Stimulated activated CD4-positive, alpha-beta T cell treated with anti-CD3 and anti-CD28 coated beads, Interleukin-12 subunit alpha, Interleukin-12 subunit beta, amount 100 ng/mL, for 4 hours (primary cell): ENCODE results near the gene ABCB8.
"Not testable (repeated sequence)": the region's sequence is repeated elsewhere in the genome, so short reads cannot be mapped to it uniquely, and the experiment has no call there.

Experiments
- DNase-seq: peaks from one replicate; pipeline ENCODE4 v3.0.0-alpha.2; 2020

Gene ABCB8

DNA sequence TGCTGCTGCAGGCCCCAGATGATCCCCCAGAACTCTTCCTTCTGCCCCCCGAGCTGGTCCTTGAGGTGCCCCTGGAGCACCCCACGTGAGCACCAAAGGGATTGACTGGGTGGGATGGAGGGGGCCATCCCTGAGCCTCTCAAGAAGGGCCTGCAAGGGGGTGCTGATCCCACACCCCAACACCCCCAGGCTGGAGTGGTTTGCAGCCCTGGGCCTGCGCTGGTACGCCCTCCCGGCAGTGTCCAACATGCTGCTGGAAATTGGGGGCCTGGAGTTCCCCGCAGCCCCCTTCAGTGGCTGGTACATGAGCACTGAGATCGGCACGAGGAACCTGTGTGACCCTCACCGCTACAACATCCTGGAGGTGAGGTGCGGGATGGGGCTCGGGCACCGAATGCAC is 29.2 kb upstream of the ABCB8 start:
- no peak for DNase-seq

DNA sequence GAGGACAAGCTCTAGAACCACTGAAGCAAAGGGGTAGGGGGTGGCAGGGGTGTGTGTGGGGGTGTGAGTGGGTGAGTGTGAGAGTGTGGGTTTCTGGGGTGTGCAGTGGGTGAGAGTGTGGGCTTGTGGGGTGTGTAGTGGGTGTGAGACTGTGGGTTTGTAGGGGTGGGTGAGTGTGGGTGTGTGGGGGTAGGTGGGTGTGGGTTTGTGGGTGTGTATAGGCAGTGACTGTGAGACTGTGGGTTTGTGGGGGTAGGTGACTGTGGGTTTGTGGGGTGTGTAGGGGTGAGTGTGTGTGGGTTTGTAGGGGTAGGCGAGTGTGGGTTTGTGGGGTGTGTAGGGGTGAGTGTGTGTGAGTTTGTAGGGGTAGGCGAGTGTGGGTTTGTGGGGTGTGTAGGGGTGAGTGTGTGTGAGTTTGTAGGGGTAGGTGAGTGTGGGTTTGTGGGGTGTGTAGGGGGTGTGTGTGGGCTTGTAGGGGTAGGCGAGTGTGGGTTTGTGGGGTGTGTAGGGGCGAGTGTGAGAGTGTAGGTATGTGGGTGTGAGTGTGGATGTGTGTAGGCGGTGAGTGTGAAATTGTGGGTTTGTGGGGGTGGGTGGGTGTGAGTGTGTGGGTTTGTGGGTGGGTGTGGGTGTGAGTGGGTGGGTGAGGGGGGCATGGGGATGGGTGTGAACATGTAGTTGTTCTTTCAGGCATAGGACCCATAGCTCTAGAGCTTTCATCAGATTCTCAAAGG is 28.6 kb upstream of the ABCB8 start:
- DNase-seq, result no peak

DNA sequence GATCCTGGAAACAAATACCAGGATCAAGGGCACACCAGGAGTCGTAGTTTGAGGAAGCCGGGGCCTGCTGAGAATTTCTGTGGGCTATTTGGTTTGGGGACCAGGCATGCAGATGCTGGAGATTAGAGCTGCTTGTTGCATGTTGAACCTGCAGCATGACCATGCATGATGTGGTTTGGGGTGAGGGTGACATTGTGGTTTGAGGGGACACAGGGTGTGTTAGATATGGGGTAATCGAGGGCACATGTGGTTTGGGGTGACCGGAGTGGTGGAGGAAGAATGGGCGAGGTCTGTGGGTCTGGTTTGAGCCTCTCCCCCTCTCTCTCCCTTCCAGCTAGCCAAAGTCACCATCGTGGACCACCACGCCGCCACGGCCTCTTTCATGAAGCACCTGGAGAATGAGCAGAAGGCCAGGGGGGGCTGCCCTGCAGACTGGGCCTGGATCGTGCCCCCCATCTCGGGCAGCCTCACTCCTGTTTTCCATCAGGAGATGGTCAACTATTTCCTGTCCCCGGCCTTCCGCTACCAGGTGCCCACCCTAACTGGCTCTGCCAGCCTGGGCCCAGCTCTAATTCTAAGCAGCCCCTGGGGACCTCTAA is 27.3 kb upstream of the ABCB8 start:
- no peak for DNase-seq

DNA sequence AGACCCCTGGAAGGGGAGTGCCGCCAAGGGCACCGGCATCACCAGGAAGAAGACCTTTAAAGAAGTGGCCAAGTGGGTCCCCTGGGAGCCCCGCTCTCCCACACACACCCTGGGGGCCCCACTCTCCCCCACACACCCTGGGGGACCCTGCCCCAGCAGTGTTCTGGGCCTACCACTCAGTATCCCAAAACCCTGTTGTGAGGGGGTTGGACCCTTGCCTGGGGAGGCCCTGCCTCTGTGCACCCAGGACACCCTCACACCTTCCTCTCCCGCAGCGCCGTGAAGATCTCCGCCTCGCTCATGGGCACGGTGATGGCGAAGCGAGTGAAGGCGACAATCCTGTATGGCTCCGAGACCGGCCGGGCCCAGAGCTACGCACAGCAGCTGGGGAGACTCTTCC is 26.7 kb upstream of the ABCB8 start:
- DNase-seq, result no peak

DNA sequence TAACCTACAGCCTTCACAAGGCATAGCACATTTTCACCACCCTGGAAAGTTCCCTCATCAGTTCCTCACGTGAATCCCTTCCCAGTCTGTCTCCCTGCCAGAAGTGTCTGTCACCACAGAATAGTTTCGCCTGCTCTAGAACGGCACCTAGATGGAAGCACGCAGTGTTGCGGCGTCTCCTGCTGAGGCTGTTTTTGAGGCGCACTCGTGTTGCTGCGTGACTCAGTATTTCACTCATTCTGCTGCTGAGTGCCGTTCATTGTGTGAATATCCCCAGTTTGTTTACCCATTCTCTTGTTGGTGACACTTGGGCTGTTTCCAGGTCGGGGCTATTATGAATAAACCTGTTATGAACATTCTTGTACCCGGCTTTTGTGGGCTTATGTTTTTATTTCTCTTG is 24.7 kb upstream of the ABCB8 start:
- no peak for DNase-seq

DNA sequence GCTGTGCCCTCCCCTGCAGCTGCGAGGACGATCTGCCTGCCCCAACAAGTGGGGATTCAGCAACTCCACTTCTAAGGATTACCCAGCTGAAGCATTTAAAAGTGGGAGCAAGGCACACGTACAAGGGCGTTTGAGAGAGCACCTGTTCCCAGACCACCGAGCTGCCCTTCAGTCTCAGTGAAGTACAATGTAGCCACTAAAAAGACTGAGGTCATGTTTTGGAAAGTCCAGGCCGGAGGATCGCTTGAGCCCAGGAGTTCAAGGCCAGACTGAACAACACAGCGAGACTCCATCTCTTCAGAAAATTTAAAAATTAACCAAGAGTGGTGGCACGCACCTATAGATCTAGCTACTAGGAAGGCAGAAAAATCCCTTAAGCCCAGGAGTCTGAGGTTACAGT is 22.7 kb upstream of the ABCB8 start:
- no peak for DNase-seq

DNA sequence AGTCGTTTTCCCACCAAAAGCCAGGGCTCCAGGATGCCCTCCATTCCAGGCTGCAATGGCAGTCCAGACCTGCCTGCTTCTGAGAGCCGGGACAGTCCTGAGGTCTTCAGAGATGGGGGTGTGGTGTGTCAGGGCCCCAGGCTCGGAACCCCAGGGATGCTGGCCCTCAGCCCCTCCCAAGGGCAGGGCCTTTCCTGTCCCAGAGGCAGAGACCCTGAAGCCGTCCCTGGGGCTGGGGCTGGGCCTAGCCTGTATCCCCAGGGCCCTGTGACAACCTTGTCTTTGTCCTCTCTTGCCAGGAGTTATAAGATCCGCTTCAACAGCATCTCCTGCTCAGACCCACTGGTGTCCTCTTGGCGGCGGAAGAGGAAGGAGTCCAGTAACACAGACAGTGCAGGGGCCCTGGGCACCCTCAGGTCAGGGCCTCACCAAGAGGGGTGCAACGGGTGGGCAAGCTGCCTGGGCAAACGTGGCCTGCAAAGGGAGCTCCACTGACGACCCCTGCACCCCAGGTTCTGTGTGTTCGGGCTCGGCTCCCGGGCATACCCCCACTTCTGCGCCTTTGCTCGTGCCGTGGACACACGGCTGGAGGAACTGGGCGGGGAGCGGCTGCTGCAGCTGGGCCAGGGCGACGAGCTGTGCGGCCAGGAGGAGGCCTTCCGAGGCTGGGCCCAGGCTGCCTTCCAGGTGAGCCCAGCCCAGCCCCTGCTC is 21.5 kb upstream of the ABCB8 start:
- no peak for DNase-seq

DNA sequence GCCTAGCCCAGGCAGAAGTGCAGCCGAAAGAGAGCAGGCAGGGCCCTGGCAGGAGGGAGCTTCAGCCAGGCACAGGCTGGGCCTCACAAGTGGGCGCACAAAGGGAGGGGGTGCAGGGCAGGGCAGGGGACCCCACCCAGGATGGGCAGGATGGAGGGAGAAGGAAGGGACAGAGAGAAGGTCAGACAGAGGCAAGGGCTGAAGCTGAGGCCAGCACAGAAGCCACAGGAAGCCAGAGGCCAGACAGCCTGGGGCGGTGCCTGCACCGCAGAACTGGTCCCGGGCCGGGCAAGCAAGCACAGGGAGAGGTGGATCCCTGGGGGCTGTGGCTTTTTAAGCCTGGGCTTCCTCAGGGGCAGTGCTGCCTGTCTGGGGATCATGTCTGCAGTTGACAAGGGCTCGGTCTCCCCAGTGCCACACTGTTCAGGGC is 20.8 kb upstream of the ABCB8 start:
- no peak for DNase-seq

DNA sequence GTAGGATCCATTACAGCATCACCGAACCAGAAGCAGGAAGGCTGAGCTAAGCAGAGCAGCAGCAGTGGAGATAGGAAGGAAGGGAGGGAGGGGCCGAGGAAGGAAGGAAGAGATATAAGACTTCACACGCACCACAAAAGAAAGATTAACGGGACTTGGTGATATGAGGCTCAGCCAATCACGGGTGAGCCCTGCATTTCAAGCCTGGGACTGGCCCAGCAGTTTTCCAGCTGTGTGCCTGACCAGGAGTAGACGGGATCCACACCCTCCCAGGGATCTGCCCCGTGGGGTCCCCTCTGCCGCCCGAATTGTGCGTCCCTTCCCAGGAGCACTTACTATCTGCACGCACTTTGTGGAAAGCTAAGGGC is 20.1 kb upstream of the ABCB8 start:
- no peak for DNase-seq

DNA sequence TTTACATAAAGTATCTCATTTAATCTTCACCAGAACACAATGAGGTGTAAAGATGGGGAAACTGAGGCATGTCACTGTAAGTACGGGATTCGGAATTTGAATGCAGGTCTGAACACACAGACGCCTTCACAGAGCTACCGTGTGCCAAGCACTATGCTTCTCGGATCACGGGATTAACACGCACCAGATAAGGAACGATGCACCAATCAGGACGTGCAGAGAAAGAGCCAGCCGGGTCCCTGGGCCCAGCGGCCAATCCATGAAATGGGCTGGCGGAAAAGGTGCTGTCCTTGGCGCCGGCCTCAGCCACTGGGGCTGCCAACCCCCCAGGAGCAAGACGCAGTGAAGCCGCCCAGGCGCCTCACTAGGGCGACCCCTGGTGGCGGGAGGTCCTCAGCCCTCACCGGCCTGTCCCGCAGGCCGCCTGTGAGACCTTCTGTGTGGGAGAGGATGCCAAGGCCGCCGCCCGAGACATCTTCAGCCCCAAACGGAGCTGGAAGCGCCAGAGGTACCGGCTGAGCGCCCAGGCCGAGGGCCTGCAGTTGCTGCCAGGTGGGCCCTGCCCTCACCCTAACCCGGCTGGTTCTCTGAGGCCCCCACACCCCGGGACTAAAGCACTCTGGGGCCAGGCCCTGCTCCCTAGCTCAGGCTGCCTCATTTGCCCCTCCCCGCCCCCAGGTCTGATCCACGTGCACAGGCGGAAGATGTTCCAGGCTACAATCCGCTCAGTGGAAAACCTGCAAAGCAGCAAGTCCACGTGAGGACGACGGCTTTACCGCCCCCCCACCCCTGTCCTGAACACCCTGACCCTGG is 19.5 kb upstream of the ABCB8 start:
- peak; percentile 82 for DNase-seq

DNA sequence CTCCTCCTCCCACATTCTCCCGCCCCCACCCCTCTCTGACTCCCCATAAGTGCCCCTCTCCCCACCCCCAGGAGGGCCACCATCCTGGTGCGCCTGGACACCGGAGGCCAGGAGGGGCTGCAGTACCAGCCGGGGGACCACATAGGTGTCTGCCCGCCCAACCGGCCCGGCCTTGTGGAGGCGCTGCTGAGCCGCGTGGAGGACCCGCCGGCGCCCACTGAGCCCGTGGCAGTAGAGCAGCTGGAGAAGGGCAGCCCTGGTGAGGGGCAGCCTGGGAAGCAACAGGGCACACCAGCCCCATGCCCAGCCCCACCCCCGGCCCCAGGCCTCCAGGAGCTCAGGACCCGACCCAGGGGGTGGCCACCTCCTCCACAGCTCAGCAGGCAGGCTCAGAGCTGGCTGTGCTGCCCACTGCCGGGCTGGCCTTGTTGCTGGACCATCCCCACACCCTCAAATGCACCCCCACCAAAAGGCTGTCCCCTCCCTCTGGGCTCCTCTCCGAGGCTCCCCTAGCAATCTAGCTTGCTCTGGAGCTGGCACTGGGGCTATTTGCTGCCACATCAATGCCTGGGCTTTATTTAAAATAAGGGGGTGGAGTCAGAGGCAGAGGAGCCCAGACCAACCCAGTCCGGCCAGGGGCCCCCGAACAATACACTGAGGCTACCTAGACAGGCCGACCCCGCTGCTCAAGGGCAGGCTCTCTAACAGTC is 18.8 kb upstream of the ABCB8 start:
- DNase-seq, result no peak

DNA sequence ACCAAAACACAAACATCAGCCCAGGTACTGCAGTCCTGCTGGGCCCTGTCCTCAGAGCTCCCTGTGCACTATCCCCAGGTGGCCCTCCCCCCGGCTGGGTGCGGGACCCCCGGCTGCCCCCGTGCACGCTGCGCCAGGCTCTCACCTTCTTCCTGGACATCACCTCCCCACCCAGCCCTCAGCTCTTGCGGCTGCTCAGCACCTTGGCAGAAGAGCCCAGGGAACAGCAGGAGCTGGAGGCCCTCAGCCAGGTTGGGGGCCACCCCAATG is 18.3 kb upstream of the ABCB8 start:
- no peak for DNase-seq

DNA sequence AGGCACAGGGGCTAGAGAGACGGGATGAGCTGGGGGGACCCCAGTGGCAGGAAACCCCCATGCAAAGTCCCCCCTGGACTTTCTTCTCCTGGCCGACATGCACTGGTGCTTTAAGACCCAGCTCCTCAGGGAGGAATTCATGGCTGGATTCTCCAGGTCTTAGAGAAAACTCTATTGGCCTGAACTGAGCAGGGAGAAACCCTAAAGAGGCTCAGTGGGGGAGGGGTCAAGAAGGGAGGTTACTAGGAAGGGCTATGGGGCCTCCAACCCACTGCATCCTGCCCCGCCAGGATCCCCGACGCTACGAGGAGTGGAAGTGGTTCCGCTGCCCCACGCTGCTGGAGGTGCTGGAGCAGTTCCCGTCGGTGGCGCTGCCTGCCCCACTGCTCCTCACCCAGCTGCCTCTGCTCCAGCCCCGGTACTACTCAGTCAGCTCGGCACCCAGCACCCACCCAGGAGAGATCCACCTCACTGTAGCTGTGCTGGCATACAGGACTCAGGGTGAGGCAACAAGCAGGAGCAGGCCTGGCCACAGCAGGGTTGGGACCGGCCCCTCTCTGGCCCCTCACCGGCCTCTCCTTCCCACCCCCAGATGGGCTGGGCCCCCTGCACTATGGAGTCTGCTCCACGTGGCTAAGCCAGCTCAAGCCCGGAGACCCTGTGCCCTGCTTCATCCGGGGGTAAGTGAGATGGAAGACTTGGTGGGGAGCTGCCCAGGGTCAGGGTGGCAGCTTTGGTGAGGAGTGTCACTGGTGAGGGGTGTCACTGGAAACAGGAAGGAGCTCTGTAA is 17.7 kb upstream of the ABCB8 start:
- DNase-seq, result no peak

DNA sequence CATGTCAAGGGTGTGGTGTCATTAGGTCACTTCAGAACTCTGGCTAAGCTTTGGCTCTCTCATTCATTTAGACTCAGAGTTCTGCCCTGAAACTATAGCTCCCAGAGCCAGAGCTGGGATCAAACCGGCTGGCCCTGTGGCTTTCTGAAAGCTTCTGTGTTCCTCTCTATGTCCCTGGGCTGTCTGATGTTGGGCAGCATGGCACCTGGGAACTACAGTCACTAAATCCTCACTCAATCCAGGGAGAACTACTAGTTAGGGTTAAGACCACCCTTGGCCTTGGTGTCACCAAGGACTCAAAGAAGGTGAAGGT is 17.2 kb upstream of the ABCB8 start:
- no peak for DNase-seq

DNA sequence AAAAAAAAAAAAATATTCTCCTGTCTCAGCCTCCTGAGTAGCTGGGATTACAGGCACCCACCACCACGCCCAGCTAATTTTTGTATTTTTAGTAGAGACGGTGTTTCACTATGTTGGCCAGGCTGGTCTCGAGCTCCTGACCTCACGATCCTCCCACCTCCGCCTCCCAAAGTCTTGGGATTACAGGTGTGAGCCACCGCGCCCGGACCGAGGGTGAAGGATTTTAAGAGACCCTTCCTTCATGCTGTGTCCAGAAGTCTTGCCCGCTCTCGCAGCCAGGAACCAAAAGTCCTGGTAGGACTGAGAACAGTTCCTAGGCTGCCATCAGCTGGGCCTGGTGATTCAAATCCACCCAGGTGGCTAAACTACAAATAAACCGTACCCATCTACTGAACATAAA is 16.6 kb upstream of the ABCB8 start:
- not testable (repeated sequence) for DNase-seq

DNA sequence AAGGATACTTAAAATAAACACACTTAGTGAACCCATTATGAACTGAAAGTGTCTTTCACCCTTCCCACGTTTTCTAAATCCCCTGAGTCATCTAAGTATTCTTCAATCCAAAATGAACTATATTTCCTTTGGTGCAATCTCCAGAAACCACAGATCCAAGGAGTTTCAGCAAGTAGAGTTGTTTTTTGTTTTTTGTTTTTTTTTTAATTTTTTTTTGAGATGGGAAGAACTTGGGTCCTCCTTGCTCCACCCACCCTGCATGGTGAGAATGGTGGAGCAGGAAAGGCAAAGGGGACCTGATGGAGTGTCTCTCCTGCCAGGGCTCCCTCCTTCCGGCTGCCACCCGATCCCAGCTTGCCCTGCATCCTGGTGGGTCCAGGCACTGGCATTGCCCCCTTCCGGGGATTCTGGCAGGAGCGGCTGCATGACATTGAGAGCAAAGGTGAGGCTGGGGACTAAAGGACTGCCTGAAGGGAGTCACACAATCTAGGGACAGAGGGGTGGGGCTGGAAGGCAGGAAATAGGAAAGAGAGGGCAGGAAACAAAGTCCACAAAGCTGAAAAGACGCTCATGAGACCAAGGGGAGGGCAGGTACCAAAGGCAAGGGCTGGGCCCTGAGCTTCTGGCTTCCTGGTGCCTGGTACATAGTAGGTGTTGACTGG is 16.1 kb upstream of the ABCB8 start:
- no peak for DNase-seq

DNA sequence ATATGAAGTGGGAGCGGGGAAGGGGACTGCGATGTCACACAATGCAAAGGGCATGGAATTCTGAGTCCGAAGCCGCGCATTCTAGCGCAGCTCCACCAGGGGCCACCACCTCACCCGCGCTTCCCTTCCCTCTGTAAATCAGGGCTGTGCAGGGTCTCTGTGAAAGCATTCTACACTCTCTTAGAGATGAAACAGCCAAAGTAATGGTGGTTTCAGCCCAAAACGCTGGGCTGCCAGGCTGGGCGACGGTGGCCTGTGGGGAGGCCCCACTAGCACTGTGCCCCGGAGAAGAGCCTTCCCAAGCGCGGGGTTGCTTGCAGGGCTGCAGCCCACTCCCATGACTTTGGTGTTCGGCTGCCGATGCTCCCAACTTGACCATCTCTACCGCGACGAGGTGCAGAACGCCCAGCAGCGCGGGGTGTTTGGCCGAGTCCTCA is 15.3 kb upstream of the ABCB8 start:
- no peak for DNase-seq

DNA sequence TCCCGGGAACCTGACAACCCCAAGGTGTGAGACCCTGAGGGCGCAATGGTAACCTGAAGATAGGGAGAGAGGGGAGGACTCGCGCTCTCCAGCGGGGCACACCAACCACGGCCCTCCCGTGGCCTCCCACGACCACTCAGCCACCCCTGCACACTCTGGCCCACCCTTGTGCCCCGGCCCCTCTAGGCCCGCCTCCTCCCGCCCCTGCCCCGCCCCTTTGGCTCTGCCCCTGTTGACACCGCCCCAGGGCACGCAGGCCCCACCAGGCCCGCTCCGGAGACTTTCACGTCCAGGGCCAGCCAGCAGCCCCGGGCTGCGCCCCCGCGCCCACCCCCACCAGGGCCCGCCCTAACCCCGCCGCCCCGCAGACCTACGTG is 14.9 kb upstream of the ABCB8 start:
- no peak for DNase-seq

DNA sequence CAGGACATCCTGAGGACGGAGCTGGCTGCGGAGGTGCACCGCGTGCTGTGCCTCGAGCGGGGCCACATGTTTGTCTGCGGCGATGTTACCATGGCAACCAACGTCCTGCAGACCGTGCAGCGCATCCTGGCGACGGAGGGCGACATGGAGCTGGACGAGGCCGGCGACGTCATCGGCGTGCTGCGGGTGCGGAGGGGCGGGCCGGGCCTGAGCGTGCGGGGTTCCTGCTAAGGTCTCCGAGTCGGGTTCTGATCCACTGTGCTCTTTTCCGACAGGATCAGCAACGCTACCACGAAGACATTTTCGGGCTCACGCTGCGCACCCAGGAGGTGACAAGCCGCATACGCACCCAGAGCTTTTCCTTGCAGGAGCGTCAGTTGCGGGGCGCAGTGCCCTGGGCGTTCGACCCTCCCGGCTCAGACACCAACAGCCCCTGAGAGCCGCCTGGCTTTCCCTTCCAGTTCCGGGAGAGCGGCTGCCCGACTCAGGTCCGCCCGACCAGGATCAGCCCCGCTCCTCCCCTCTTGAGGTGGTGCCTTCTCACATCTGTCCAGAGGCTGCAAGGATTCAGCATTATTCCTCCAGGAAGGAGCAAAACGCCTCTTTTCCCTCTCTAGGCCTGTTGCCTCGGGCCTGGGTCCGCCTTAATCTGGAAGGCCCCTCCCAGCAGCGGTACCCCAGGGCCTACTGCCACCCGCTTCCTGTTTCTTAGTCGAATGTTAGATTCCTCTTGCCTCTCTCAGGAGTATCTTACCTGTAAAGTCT is 14.3 kb upstream of the ABCB8 start:
- DNase-seq, result peak; percentile 70

DNA sequence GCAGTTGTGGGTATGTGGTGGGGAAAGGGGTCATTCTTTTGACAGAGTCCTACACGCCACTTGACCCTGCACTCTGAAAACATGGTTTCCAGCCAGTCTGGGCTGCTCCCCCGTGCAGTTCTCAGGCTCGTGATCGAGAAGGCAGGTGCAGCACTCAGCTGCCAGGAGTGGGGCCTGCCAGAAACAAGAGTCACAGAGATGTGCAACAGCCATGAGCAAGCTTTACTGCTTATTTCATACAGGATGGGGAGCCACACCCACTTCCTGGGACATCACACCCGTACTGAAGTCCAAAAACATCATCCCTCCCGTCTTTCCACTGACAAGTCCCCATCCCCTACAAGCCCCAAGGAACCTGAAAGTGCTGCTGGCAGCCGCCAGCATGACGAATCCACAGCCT is 13.3 kb upstream of the ABCB8 start:
- no peak for DNase-seq

DNA sequence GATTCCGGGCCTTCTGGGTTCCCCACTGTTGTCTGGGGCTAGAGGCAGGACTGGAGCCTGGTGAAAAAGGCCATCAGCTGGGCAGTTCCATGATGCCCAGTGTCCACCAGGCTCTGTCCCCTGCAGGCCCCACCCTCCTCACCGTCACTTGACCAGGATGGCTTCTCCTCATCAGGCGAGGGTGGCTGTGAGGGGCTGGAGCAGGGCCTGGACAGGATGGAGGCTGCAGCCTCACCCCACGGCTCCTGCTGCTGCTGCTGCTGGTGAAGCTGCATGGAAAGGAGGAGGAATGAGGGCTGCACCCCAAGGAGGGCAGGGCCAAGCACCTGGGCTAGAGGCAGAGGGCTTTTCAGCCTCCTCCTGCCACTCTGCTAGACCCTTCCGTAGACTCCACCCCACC is 12.3 kb upstream of the ABCB8 start:
- no peak for DNase-seq
